ENCODE measurements around the gene KCNK7. TPM values are rescaled to one million over a fixed set of nuclear protein-coding genes. Genes with fewer than 3 reads are reported as not detected.

KCNK7 gene
- total and polyA plus RNA-seq, 2 donors, result 0.66 to 3.8 TPM

DNA sequence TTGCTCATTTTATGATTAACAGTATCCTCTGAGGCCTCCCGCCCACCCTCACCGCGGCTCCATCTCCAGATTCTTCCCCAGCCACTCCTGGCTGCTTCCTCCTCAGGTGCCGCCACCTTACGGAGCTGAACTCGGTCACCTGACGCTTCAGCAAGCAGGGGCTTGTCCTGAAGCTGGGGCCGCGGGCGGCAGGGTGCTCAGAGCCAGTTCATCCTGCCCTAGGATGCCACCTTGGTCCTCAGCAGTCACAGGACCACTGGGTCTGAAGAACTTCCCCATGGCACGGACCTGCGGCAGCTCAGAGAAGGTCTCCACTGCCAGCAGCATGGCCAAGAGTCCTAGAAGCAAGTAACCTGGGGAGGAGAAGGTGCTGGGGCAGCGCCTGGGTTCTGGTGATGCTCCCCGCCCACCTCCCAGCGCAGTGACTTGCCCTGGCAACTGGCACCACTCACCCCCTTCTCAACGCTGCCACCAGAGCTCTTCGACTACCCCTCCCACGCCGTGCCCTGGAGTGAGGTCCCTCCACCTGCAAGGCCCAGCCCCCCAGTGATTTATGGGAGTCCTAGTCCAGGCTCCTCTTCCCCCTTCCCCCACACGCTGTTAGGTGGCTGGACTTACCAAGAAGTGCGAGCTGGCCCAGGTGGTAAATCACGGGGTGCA is 2.6 kb downstream of the KCNK7 start:
- WGBS, result 93% methylated on average over 22 of the region's 22 CpGs
- peaks cover 0 to 27% of the 10 kb centered on the region in 2 donors for H3K27me3 ChIP-seq (ENCODE audit: control insufficient read depth in 2 of 2, insufficient read depth in 1 of 2, low read length in 1 of 2)
- H3K27ac ChIP-seq (ENCODE audit: low read depth in 1 of 2, low read length in 1 of 2), result no peak overlapping the region
- peaks cover 32 to 35% of the 10 kb centered on the region in 2 donors for H3K36me3 ChIP-seq (ENCODE audit: control insufficient read depth in 2 of 2, insufficient read depth in 2 of 2, low read length in 1 of 2)
- no peaks in the 10 kb centered on the region for H3K9me3 ChIP-seq (ENCODE audit: control insufficient read depth in 2 of 2, insufficient read depth in 1 of 2, low read length in 1 of 2)
- DNase-seq (ENCODE audit: low read depth in 6 of 9, low spot score in 9 of 9), result no peak
- no peak overlapping the region for H3K4me3 ChIP-seq (ENCODE audit: low read length in 2 of 2)
- peaks cover 2 to 44% of the 10 kb centered on the region in 2 donors for H3K4me1 ChIP-seq (ENCODE audit: control insufficient read depth in 2 of 2, insufficient read depth in 2 of 2, low read length in 2 of 2)

DNA sequence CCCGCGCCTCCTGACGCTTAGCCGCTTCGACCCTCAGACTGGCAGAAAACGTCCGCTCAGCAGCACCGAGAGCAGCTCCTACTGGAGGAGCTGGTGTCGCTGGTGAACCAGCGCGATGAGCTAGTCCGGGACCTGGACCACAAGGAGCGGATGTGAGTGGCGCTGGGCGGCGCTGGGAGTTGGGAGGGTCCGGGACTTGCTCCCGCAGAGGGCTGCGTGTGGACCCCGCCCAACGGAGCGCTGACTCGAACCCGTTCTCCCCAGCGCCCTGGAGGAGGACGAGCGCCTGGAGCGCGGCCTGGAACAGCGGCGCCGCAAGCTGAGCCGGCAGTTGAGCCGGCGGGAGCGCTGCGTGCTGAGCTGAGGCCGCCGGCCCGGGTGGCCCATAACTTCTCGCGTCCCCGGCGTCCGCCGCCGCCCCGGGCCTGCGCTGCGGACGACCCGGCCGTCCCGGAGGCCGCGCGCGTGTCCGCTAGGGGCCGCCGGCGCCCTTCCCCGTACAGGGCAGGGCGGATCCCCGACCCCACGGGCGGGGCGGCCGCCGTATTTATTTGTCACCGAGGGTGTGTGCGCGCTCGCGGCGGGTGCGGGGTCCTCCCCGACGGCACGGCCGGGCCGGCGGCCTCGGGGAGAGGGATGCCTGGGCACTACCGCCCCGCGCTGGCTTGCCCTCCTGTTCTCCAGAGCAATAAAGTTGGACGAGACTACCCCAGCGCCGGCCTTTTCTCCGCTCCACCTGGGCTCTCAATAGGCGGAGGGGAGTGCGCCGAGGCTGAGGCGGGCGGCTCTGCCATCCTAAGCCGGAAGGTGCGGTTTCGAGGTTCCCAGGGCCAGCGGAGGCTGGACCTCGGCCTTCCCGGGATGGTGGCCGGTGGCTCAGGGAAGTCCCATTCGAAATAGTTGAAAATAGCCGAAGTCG is 3.4 kb downstream of the KCNK7 start:
- WGBS, result 94% methylated on average over 106 of the region's 106 CpGs
- Histone ChIP-seq H3K4me3 (ENCODE audit: low read length in 2 of 2) (no peak overlapping the region), H3K36me3 (ENCODE audit: control insufficient read depth in 2 of 2, insufficient read depth in 2 of 2, low read length in 1 of 2) (peaks cover 28 to 31% of the 10 kb centered on the region in 2 donors), H3K27ac (ENCODE audit: low read depth in 1 of 2, low read length in 1 of 2) (no peak overlapping the region), H3K27me3 (ENCODE audit: control insufficient read depth in 2 of 2, insufficient read depth in 1 of 2, low read length in 1 of 2) (peaks cover 0 to 27% of the 10 kb centered on the region in 2 donors), H3K4me1 (ENCODE audit: control insufficient read depth in 2 of 2, insufficient read depth in 2 of 2, low read length in 2 of 2) (peaks cover 2 to 52% of the 10 kb centered on the region in 2 donors), H3K9me3 (ENCODE audit: control insufficient read depth in 2 of 2, insufficient read depth in 1 of 2, low read length in 1 of 2) (no peaks in the 10 kb centered on the region)
- no peak for DNase-seq (ENCODE audit: low read depth in 6 of 9, low spot score in 9 of 9)

DNA sequence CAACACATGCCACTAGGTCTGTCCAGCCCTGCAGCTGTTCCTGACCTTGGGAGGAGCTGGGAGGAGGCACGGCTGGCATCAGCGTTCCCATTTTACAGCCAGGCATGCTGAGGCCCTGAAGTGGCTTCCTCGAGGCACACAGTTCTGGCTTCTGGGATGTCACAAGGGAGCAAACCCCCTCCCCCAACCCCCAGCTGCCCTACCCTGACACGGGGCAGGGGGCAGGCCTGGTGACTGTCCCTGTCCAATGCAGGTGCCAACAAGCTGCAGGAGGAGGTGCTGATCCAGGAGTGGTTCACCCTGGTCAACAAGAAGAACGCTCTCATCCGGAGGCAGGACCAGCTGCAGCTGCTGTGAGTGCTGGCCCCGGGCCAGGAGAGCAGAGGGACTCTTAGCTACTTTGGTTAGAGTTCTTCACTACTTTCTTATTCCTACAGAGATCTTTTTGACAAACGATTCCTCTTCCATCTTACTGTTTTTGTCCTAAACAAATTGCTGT is 5.3 kb downstream of the KCNK7 start:
- Histone ChIP-seq H3K4me1 (ENCODE audit: control insufficient read depth in 2 of 2, insufficient read depth in 2 of 2, low read length in 2 of 2) (peaks cover 2 to 55% of the 10 kb centered on the region in 2 donors), H3K27ac (ENCODE audit: low read depth in 1 of 2, low read length in 1 of 2) (peak overlapping the region; percentile 3 to 11), H3K27me3 (ENCODE audit: control insufficient read depth in 2 of 2, insufficient read depth in 1 of 2, low read length in 1 of 2) (peaks cover 0 to 36% of the 10 kb centered on the region in 2 donors), H3K4me3 (ENCODE audit: low read length in 2 of 2) (no peak overlapping the region), H3K36me3 (ENCODE audit: control insufficient read depth in 2 of 2, insufficient read depth in 2 of 2, low read length in 1 of 2) (peaks cover 38 to 39% of the 10 kb centered on the region in 2 donors), H3K9me3 (ENCODE audit: control insufficient read depth in 2 of 2, insufficient read depth in 1 of 2, low read length in 1 of 2) (no peaks in the 10 kb centered on the region)
- 84% methylated on average over 8 of the region's 8 CpGs for WGBS
- no peak for DNase-seq (ENCODE audit: low read depth in 6 of 9, low spot score in 9 of 9)

DNA sequence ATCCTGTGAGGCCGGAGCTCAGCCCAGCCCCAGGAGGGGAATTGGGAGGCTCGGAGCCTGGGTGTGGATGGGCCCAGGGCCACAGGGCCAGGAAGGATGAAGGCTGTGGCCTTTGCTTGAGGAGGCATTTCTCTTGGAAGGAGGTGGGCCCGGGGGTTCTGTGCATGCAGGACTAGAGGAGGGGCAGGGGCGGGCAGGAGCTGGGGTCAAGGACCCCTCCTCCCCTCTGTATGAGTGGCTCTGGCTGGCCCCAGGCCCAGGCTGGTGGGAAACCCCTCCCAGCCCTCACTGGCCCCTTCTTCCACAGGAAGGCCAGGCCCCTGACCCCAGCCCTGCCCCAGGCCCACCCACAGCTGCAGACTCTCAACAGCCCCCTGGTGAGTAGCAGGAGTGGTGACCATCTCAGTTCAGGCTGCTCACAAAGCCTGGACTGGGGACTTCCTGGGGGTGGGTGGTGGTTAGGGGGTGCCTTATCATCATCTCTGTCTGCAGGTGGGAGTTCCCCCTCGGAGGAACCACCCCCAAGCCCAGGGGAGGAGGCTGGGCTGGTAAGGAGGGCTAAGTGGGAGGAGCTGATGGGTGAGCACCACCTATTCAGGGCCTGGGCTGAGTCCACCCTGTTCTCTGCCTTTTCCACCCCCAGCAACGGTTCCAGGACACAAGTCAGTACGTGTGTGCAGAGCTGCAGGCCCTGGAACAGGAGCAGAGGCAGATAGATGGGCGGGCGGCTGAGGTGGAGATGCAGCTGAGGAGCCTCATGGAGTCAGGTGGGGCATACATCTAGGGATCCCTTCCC is 6.0 kb downstream of the KCNK7 start:
- peaks cover 39 to 43% of the 10 kb centered on the region in 2 donors for H3K36me3 ChIP-seq (ENCODE audit: control insufficient read depth in 2 of 2, insufficient read depth in 2 of 2, low read length in 1 of 2)
- H3K9me3 ChIP-seq (ENCODE audit: control insufficient read depth in 2 of 2, insufficient read depth in 1 of 2, low read length in 1 of 2), result no peaks in the 10 kb centered on the region
- peaks cover 0 to 39% of the 10 kb centered on the region in 2 donors for H3K27me3 ChIP-seq (ENCODE audit: control insufficient read depth in 2 of 2, insufficient read depth in 1 of 2, low read length in 1 of 2)
- 87% methylated on average over 9 of the region's 9 CpGs for WGBS
- no peak overlapping the region for H3K4me3 ChIP-seq (ENCODE audit: low read length in 2 of 2)
- DNase-seq (ENCODE audit: low read depth in 6 of 9, low spot score in 9 of 9), result peak in 2 of 9 donors; percentile 60 to 71
- H3K4me1 ChIP-seq (ENCODE audit: control insufficient read depth in 2 of 2, insufficient read depth in 2 of 2, low read length in 2 of 2), result peaks cover 2 to 54% of the 10 kb centered on the region in 2 donors
- peak overlapping the region in 1 of 2 donors; percentile 11 for H3K27ac ChIP-seq (ENCODE audit: low read depth in 1 of 2, low read length in 1 of 2)

DNA sequence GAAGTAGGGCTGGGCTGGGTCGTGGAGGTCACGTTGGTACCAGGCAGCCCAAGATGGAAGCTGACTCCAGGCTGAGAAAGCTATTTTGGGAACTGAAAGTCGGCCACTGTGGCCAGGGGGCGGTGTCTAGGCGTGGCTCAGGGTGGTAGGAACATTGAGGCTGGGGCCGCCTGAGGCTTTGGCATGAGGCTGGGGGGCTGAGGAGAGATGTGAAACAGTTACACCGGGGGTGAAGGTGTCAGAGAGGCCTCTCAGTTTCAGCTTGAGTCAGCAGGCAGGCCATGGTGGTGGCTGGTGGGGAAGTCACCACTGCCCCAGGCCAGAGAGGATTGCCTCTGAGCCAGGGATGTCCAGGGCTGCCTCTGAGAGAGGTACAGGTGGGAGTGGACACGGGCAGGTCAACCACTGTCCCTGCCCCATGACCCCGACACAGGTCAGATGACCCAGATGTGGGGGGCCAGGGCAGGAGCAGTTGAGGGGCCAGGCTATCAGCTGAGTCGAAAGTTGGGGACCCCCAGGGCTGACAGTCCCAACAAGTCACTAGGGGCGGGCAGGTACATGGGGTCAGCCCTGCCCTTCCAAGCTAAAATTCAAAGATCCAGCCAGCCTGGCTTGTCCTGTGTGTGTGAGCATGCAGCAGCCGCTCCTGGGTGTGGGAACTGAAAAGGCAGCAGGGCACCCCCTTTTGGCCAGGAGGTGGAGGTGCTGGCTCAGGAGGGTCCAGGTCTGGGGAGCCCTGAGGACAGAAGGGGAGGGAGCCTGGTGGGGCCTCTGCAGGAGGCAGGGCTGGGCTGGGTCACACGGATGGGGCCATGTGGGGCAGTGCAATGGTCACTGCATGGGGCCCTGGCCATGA is 7.2 kb downstream of the KCNK7 start:
- DNase-seq (ENCODE audit: low read depth in 6 of 9, low spot score in 9 of 9), result peak in 4 of 9 donors; percentile 56 to 81 (median 74)
- Histone ChIP-seq H3K27ac (ENCODE audit: low read depth in 1 of 2, low read length in 1 of 2) (peak overlapping the region; percentile 45 to 68), H3K4me1 (ENCODE audit: control insufficient read depth in 2 of 2, insufficient read depth in 2 of 2, low read length in 2 of 2) (peaks cover 0 to 54% of the 10 kb centered on the region in 2 donors), H3K4me3 (ENCODE audit: low read length in 2 of 2) (no peak overlapping the region), H3K36me3 (ENCODE audit: control insufficient read depth in 2 of 2, insufficient read depth in 2 of 2, low read length in 1 of 2) (peaks cover 42 to 49% of the 10 kb centered on the region in 2 donors), H3K27me3 (ENCODE audit: control insufficient read depth in 2 of 2, insufficient read depth in 1 of 2, low read length in 1 of 2) (peaks cover 0 to 48% of the 10 kb centered on the region in 2 donors), H3K9me3 (ENCODE audit: control insufficient read depth in 2 of 2, insufficient read depth in 1 of 2, low read length in 1 of 2) (no peaks in the 10 kb centered on the region)
- 48% methylated on average over 13 of the region's 13 CpGs for WGBS

DNA sequence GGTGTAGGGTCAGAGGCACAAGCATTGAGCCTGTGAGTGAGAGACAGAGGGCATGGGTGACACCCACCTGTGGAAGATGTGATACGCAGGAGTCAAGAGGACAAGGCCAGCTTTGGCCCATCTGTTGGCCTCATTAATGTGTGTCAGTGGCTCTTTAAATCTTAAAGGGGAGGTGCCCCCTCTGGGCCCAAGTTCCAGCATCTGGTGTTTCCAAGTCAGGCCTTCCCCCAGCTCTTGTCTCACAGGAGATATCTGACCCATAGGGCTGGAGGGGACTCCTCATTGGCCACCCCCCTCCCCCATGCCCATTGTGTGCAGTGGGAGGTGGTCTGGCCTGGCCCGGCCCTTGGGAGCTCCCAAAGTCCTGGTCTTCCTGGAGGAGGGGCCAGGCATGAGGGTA is 8.9 kb downstream of the KCNK7 start:
- H3K36me3 ChIP-seq (ENCODE audit: control insufficient read depth in 2 of 2, insufficient read depth in 2 of 2, low read length in 1 of 2), result peaks cover 34 to 38% of the 10 kb centered on the region in 2 donors
- WGBS, result 91% methylated on average over 2 of the region's 2 CpGs
- no peaks in the 10 kb centered on the region for H3K9me3 ChIP-seq (ENCODE audit: control insufficient read depth in 2 of 2, insufficient read depth in 1 of 2, low read length in 1 of 2)
- H3K27me3 ChIP-seq (ENCODE audit: control insufficient read depth in 2 of 2, insufficient read depth in 1 of 2, low read length in 1 of 2), result peaks cover 0 to 35% of the 10 kb centered on the region in 2 donors
- no peak for DNase-seq (ENCODE audit: low read depth in 6 of 9, low spot score in 9 of 9)
- H3K27ac ChIP-seq (ENCODE audit: low read depth in 1 of 2, low read length in 1 of 2), result no peak overlapping the region
- no peak overlapping the region for H3K4me3 ChIP-seq (ENCODE audit: low read length in 2 of 2)
- H3K4me1 ChIP-seq (ENCODE audit: control insufficient read depth in 2 of 2, insufficient read depth in 2 of 2, low read length in 2 of 2), result peaks cover 0 to 40% of the 10 kb centered on the region in 2 donors

DNA sequence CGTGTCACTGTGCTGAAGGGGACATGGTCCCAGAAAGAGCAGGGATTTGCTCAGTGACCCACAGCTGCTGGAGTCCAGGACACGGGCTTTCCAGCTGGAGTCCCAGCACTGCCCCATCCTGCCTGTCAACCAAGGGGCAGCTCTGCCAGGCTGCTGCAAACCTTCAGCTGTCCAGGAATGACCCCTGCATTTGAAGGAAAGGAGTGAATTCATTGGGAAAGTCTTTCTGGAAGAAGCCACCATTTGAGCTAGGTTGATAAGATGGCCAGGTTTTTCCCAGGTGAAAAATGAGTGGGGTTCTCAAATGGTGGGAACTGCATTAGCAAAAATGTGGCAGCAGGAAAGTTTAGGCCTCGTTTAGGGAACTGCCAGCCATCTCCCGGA is 9.4 kb downstream of the KCNK7 start:
- Histone ChIP-seq H3K27ac (ENCODE audit: low read depth in 1 of 2, low read length in 1 of 2) (no peak overlapping the region), H3K27me3 (ENCODE audit: control insufficient read depth in 2 of 2, insufficient read depth in 1 of 2, low read length in 1 of 2) (peaks cover 0 to 30% of the 10 kb centered on the region in 2 donors), H3K4me1 (ENCODE audit: control insufficient read depth in 2 of 2, insufficient read depth in 2 of 2, low read length in 2 of 2) (peaks cover 0 to 40% of the 10 kb centered on the region in 2 donors), H3K9me3 (ENCODE audit: control insufficient read depth in 2 of 2, insufficient read depth in 1 of 2, low read length in 1 of 2) (no peaks in the 10 kb centered on the region), H3K36me3 (ENCODE audit: control insufficient read depth in 2 of 2, insufficient read depth in 2 of 2, low read length in 1 of 2) (peaks cover 34 to 40% of the 10 kb centered on the region in 2 donors), H3K4me3 (ENCODE audit: low read length in 2 of 2) (no peak overlapping the region)
- WGBS, result 98% methylated on average over 4 of the region's 4 CpGs
- no peak for DNase-seq (ENCODE audit: low read depth in 6 of 9, low spot score in 9 of 9)
